Uterus (tissue), 2 donors: ENCODE results near the gene COG3.

Experiments used
- POLR2A ChIP-seq, 2 donors: fragments of 450-650 bp; IDR thresholded peaks; one replicate each; pipeline ENCODE4 v1.6.1; 2016; ENCODE audit warnings: antibody characterized with exemption in 2 of 2, mild to moderate bottlenecking in 1 of 2, moderate library complexity in 1 of 2
- TF ChIP-seq, protein P1 (sequence below), 4 experiments: fragments of 200-600 bp in 2 of 4; fragments of 450-650 bp in 2 of 4; sonication (generic) in 2 of 4; IDR thresholded peaks; one replicate each; pipeline ENCODE4 v1.5.1; 2016 to 2019; ENCODE audit warnings: antibody characterized with exemption in 4 of 4, mild to moderate bottlenecking in 2 of 4, moderate library complexity in 1 of 4

DNA sequence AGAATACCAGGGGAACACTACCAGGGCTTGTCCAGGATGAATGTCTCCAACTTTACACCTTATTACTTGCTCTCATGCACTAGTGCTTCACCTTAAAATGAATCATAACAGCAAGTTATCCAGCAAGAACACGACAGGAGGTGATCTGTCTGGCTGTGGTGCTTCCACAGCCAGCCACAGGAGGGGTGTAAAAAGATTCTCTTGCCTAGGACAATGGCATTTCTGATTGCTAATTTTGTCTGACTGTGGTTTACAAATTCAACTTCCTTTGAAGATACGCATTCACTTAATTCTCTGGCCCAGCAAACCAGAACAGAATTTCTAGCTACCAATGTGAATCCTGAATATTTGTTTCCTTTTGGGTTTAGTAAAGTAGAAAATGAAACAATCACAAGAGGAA lies 23.1 kb upstream of the COG3 start:
- TF ChIP-seq, protein P1, sequence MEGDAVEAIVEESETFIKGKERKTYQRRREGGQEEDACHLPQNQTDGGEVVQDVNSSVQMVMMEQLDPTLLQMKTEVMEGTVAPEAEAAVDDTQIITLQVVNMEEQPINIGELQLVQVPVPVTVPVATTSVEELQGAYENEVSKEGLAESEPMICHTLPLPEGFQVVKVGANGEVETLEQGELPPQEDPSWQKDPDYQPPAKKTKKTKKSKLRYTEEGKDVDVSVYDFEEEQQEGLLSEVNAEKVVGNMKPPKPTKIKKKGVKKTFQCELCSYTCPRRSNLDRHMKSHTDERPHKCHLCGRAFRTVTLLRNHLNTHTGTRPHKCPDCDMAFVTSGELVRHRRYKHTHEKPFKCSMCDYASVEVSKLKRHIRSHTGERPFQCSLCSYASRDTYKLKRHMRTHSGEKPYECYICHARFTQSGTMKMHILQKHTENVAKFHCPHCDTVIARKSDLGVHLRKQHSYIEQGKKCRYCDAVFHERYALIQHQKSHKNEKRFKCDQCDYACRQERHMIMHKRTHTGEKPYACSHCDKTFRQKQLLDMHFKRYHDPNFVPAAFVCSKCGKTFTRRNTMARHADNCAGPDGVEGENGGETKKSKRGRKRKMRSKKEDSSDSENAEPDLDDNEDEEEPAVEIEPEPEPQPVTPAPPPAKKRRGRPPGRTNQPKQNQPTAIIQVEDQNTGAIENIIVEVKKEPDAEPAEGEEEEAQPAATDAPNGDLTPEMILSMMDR (IDR thresholded peaks at IDR 0.05): no peak
- no peak for TF ChIP-seq POLR2A (IDR thresholded peaks at IDR 0.05)
